Activated T-helper 9 cell treated with anti-CD3 and anti-CD28 coated beads, Interleukin-2, amount 50 U/mL, for 16 hours (primary cell): ENCODE measurements around the gene NF1.

Experiments used
- DNase-seq: peaks from one replicate; pipeline ENCODE4 v3.0.0-alpha.2; 2020; ENCODE audit warnings: low read depth

Gene NF1

GRCh38 chr17:31408586-31408985 is 313.8 kb downstream of the NF1 start:
- DNase-seq, result no peak

- DNase-seq, result no peak
Measured at GRCh38 chr17:31411707-31412285, 317.0 kb downstream of the NF1 start.

GRCh38 chr17:31412511-31412910 is 317.7 kb downstream of the NF1 start:
- no peak for DNase-seq

- no peak for DNase-seq
Measured at GRCh38 chr17:31413081-31413799, 318.5 kb downstream of the NF1 start.

- no peak for DNase-seq
Measured at GRCh38 chr17:31413874-31414549, 319.2 kb downstream of the NF1 start.

DNA sequence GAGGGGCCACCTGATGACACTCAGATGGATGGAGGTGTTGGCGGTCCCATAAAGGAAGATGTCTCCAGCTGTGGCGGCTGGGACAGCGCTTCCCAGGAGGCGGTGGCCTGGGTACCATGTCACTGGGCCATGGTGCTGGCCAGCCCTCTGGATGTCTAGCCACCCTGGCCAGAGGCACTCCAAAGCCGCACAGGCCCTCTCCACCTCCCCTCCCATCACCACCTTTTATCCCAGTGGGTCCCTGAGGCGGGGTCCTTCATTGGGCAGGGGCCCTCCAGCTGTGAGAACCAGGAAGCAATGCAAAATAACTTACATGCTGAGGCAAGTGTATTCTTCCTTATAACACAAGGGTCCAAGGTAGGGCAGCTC is 319.8 kb downstream of the NF1 start:
- no peak for DNase-seq

- no peak for DNase-seq
Measured at GRCh38 chr17:31415004-31415454, 320.3 kb downstream of the NF1 start.

GRCh38 chr17:31415640-31416502 is 321.1 kb downstream of the NF1 start:
- DNase-seq, result no peak

- DNase-seq, result no peak
Measured at GRCh38 chr17:31416503-31416923, 321.7 kb downstream of the NF1 start.

DNA sequence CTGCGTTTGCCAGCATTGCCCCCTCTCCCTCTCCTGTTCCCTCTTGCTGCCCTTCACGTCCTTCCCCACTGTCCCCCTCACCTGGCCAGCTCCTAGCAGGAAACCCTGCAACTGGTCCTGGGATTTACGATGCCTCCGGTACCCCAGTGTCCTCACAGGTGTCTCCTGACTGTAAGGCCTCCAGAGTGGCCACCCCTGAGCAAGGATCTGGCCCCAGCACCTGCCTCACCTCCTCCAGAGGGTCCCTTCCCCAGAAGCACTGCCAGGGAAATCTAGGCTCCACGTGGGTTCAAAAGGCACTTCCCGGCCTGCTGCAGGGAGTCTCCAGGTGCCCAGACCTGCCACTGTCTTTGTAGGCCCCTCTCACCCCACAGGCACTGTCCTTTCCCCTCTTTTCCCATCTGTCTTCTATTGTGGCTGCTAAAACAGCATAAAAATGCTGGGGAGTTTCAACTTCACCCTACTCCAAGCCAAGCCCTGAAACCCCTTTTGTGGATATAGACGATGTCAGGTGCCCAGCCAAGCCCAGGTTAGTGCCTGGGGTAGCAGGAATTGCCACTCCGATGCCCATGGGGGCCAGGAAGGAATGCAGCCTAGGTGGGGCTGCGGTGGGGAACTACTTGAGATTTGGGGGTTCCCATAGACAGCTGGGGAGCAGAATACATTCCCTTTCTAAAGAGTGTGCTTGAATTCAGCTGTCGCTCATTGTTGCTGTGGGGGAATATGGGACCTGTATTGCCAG is 322.4 kb downstream of the NF1 start:
- no peak for DNase-seq

DNA sequence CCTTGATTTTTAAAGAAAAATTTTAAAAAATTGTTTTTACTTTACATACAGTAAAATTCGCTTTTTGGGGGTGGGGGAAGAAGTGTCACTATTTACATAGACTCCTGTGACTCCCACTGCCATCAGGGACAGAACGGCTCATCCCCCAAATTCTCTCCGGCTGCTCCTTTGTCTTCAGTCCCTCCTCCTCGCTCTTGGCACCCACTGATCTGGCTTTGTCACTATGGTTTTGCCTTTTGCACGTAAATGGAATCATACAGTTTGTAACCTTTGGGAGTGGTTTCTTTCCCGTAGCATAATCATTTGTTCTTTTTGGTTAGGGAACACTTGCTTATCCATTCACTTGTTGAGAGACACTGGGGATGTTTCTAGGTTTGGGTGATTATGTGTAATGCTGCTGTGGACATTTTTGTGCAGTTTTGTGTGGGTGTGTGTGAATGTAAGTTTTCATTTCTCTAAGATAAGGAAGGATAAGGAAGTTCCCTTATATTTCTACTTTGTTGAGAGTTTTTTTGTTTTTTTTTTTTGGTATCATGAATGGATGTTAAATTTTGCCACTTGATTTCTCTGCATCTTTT is 324.1 kb downstream of the NF1 start:
- no peak for DNase-seq

DNA sequence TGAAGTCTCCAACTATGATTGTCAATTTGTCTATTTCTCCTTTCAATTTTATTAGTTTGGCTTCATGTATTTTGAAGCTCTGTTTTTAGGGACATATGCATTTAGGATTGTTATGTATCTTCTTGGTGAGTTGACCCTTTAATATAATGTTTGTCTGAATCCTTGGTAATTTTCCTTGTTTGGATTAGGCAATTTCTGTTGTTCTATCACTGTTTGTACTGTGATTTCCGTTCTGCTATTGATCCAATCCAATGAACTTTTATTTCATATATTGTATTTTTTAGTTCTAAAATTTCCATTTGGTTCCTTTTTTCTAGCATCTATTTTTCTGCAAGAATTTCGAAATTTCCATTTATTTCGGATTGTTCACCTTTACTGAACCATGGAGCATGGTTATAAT is 327.7 kb downstream of the NF1 start:
- no peak for DNase-seq

- DNase-seq, result no peak
Measured at GRCh38 chr17:31424944-31425281, 330.1 kb downstream of the NF1 start.

DNA sequence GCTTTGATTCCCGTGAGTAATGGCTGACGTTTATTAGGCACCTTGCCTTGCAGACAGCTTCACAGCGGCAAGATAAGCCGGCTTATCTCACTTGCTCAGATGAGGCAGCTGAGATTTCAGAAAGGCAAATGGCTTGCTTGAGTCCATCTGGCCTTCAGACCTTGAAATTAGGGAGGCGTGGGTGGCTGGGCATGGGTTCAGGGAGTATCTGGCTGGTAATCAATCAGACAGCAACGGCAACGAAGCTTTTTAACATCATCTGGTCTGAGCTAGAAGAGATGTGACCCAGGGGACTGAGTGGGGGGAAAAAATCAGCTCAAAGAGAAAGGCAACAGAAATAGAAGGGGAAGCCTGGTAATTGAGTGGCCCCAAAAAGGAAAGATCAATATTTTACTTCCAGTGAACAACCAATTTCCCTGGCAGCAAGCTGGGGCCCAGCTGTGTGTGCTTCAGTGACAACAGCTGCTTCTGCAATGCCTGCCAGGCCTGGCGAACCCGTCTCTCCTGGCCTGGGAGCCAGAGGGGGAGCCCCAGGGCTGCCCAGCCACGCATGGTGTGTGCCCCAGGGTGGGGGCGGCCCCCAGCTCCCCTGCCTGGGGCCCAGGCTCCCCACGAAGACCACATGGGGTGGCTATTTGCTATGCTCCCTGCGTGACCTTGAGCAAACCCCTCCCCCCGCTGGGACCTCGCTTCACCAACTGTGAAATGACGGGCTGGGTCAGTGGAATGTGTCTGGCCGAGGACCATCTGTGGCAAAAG is 330.7 kb downstream of the NF1 start:
- no peak for DNase-seq
